ENCODE results near the gene DOK7. TPM values are rescaled to one million over a fixed set of nuclear protein-coding genes. Genes with fewer than 3 reads are reported as not detected.

The DOK7 gene
- total RNA-seq, 2 donors from 2014 or later = not detected

DNA sequence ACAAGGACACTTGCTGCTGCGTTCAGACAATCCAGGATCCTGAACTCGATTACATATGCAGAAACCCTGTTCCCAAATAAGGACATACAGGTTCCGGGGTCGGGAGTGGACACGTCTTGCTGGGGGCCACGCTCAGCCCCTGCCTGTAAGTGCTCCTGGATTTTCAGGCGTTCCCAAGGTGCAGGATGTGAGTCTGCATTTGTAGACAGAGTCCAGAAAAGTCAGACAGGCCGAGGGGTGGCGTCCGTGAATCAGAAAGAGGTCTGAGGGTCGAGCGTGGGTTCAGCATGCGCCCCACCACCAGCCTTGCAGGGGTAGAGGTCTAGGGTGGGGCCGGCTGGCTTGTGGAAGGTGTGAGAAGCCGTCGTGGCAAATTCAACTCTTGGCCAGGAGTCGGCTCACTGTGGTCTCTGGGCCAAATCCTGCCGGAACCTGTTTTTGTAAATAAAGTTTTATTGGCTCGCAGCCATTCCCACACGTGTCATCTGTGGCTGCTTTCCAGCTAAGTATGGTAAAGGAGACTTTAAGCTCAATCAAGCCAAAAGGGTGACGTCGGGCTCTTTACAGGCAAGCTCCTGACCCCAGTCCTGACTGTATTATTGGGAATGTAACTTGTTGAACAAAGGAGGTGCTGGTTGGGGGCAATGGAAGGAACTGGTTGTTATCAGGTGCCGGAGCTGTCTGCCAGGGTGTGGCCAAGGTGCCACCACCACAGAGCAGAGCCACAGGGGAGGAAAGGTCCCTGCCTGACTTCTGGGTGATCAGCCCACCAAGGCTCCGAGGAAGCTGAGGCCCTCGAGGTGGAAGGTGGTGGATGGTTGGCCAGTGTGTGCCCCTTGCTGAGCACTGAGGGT lies 7.4 kb downstream of the DOK7 start:
- Mint-ChIP-seq H3K27ac (no peak overlapping the region), H3K4me3 (no peak overlapping the region), H3K4me1 (no peaks in the 10 kb centered on the region), H3K27me3 (no peaks in the 10 kb centered on the region), H3K9me3 (no peaks in the 10 kb centered on the region), H3K36me3 (ENCODE audit: low read depth) (no peaks in the 10 kb centered on the region)
- no peak for ATAC-seq (replicated peaks)

DNA sequence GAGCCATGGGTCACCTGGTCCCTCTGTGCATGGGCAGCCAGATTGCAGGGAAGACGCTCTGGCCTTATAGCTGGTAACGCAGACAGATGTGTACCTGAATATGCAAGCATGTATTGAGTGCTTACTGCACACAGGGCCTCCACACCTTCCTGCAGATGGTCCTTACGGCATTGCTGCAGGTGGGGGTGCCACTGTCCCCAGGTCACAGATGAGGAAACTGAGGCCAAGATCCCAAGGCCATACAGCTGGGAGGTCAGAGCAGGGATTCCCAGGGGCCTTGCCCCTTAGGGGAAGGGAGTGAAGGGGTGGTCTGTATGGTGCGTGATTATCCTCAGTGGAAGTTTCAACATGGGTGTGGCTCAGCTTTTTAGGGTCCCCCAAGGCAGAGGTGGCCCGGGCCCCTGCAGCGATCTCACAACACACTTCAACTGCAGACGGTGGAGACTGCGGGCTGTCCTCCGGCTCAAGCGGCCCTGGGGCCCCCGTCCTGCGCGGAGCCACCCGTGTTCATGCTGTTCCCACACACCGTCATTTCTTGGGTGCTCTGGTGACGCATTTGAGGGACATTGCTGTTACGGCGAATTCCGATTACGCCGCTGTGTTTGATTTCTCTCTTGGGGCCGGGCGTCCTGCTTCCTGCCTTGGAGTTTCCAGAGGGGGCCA lies 8.1 kb downstream of the DOK7 start:
- Mint-ChIP-seq H3K4me1 (no peaks in the 10 kb centered on the region), H3K4me3 (no peak overlapping the region), H3K36me3 (ENCODE audit: low read depth) (no peaks in the 10 kb centered on the region), H3K27me3 (no peaks in the 10 kb centered on the region), H3K9me3 (no peaks in the 10 kb centered on the region), H3K27ac (no peak overlapping the region)
- ATAC-seq (replicated peaks) = no peak

DNA sequence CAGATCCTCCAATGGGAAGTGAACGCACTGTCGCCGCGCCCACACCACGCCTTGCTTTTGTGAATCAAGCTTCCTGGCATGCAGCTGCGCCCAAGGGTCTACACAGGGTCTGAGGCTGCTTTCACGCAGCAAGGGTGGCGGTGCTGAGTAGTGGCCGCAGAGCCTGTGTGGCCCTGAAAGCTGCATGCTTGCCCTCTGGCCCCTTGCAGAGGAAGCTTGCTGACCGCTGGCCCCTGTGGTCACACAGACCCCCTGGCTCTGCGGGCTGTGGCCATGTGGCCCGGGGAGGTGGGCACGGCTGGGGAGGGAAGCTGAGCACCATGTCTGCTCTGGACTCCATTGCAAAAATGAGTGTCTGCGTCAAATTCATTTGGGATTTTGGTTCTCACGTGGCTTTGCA lies 8.8 kb downstream of the DOK7 start:
- H3K27me3 Mint-ChIP-seq = no peaks in the 10 kb centered on the region
- H3K9me3 Mint-ChIP-seq = no peaks in the 10 kb centered on the region
- no peak overlapping the region for H3K4me3 Mint-ChIP-seq
- no peak for ATAC-seq (replicated peaks)
- no peaks in the 10 kb centered on the region for H3K36me3 Mint-ChIP-seq (ENCODE audit: low read depth)
- no peak overlapping the region for H3K27ac Mint-ChIP-seq
- no peaks in the 10 kb centered on the region for H3K4me1 Mint-ChIP-seq

DNA sequence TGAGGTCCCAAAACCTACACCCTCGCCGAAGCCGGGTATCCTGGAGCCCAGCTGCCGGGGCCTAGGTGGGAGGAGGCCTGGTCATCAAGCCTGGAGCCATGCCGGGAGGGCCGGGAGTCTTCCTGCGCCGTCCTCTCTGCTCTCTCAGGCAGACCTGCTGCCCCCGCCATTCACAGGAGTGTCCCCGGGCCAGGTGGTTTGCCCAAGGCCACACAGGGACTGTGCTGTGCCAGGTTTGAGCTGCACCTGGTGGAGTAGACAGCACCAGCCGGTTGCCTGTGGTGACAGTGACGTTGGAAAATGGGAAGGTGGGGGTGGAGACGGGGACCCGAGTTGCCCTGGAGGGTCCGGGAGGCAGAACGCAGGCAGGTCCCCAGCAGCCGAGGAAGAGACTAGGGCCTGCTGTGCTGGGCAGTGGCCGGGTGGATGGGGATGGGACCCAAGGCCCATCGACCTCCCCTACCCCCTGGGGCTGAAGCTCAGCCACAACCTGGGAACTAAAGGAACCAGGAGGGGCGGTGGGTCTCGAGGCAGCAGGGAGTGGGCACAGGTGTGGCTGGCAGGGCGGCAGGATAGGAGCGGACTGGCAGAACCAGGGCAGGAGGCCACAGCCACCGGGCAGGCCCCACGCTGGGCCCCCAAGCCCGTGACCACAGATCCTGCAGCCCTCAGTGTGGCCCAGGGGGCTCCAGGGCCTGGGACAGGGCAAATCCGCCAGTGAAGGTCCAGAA lies 9.5 kb downstream of the DOK7 start:
- no peak for ATAC-seq (replicated peaks)
- no peaks in the 10 kb centered on the region for H3K4me1 Mint-ChIP-seq
- no peak overlapping the region for H3K4me3 Mint-ChIP-seq
- H3K27me3 Mint-ChIP-seq = no peaks in the 10 kb centered on the region
- no peak overlapping the region for H3K27ac Mint-ChIP-seq
- no peaks in the 10 kb centered on the region for H3K9me3 Mint-ChIP-seq
- no peaks in the 10 kb centered on the region for H3K36me3 Mint-ChIP-seq (ENCODE audit: low read depth)

DNA sequence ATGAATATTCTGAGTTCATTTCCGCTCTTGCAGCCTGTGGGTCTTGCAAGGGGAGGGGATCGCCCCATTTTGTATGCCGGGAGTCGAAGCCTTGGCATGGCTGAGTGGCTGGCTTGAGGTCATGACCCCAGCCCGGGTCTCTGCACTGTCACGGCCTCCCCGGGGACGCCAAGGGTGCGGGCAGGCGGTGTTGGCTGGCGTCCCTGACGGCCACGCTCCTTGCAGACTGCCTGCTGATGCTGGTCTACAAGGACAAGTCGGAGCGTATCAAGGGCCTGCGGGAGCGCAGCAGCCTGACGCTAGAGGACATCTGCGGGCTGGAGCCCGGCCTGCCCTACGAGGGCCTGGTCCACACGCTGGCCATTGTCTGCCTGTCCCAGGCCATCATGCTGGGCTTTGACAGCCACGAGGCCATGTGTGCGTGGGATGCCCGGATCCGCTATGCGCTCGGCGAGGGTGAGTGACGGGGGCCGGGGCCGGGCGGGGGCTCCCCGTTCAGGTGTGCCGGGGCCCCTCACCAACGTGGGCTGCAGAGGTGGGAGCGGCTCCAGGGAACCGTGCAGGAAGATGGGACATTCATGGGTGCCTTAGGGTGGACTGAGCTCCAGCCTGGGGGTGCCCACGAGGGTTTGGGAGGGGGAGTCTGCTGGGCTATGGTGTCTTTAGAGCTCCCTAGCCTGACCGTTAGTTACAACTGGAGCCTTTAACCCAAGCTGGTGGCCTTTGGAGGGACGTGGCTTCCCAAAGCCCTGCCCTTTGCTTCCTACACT lies 10.3 kb downstream of the DOK7 start:
- Mint-ChIP-seq H3K27me3 (no peaks in the 10 kb centered on the region), H3K4me1 (no peaks in the 10 kb centered on the region), H3K4me3 (no peak overlapping the region), H3K9me3 (no peaks in the 10 kb centered on the region), H3K27ac (no peak overlapping the region), H3K36me3 (ENCODE audit: low read depth) (no peaks in the 10 kb centered on the region)
- no peak for ATAC-seq (replicated peaks)

DNA sequence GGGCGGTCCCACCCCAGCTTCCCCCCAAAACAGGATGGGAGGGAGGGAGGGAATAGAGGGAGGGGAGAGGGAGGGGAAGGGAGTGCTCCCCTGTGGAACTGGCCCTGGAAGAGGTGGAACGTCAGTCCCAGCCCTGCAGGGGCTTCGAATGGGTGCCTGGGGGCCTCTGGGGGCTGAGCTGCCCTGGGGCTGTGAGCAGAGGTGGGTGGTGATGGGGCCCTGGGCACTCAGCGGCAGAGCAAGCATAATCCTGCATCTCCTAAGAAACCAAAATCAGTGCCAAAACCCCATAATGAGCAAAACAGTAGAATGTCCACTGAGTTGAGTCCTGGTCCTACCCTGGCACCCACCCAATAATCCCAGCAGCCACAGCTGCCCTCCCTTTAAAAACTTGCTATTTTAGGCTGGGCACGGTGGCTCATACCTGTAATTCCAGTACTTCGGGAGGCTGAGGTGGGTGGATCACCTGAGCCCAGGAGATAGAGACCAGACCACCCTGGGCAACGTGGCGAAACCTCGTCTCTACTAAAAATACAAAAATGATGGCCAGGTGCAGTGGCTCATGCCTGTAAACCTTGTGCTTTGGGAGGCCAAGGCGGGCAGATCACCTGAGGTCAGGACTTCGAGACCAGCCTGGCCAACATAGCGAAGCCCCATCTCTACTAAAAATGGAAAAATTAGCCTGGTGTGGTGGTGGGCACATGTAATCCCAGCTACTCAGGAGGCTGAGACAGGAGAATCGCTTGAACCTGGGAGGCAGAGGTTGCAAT lies 11.1 kb downstream of the DOK7 start:
- Mint-ChIP-seq H3K9me3 (no peaks in the 10 kb centered on the region), H3K27ac (no peak overlapping the region), H3K27me3 (no peaks in the 10 kb centered on the region), H3K36me3 (ENCODE audit: low read depth) (no peaks in the 10 kb centered on the region), H3K4me1 (no peaks in the 10 kb centered on the region), H3K4me3 (no peak overlapping the region)
- ATAC-seq (replicated peaks) = no peak

DNA sequence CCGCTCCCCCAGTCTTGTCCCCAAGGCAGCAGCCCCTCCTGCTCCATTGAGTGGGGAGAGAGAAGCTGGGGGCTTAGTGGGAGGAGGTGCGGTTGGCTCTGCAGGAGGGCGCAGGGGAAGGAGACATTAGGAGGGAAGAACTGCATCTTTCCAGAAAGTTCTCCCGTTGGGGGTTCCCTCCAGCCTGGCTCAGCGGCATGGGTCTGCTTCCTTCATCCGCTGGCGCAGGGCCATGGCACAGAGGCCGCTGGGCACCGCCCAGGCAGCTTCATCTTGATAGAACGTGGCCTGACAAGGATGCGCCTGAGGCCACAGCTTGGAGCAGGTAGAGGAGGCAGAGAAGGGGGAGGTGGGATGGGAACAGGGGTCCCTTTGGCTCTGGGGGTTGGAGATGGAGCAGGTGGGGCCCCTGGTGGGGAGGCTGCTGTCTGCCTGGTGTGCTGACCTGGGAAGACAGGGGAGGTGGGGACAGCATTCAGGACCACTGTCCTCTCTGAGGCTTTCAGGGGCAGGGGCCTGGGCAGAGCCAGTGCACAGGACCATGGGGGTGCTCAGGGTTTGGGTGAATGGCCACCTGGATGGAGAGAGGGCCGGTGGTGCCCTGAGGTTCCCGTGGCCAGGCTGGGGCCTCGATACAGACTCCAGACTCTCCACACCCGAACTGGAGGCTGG lies 12.1 kb downstream of the DOK7 start:
- Mint-ChIP-seq H3K27ac (no peak overlapping the region), H3K27me3 (no peaks in the 10 kb centered on the region), H3K4me3 (no peak overlapping the region), H3K4me1 (no peaks in the 10 kb centered on the region), H3K36me3 (ENCODE audit: low read depth) (no peaks in the 10 kb centered on the region), H3K9me3 (no peaks in the 10 kb centered on the region)
- no peak for ATAC-seq (replicated peaks)

DNA sequence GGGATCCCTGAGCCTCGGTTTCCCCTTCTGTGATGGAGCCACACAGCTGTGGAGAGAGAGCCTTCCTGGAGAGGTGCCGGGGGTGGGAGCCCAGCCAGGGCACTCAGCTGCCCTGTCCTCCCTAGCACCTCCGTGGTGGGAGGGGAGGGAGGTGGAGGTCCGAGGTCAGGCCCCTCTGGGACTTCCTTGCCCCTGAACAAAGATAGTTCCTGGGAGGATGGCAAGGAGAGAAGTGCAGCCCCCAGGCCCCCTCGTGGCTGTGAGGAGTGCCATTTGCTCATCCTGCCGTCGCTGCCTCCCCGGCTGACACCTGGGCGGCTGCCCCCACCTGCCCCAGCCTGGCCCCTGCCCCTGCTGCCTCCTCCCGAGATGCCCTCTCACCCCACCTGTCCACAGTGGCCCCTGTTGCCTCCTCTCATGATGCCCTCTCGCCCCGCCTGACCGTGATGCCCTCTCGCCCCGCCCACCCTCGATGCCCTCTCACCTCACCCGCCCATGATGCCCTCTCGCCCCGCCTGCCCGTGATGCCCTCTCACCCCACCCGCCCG lies 12.7 kb downstream of the DOK7 start:
- H3K27ac Mint-ChIP-seq = no peak overlapping the region
- no peaks in the 10 kb centered on the region for H3K27me3 Mint-ChIP-seq
- no peaks in the 10 kb centered on the region for H3K36me3 Mint-ChIP-seq (ENCODE audit: low read depth)
- H3K4me3 Mint-ChIP-seq = no peak overlapping the region
- no peaks in the 10 kb centered on the region for H3K4me1 Mint-ChIP-seq
- ATAC-seq (replicated peaks) = no peak
- no peaks in the 10 kb centered on the region for H3K9me3 Mint-ChIP-seq

DNA sequence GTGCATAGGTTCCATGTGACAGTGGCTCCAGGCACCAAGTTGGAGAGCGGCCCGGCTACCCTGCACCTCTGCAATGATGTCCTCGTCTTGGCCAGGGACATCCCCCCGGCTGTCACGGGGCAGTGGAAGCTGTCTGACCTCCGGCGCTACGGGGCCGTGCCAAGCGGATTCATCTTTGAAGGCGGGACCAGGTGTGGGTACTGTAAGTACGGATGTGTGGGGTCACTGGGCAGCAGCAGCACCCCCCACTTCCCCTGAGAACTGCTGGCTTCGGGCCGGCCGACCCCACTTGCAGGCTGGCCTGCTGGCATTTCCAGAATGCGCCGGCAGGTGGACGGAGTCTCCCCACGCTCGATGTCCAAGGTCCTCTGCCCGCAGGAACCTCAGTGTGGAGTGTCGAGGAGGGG lies 13.2 kb downstream of the DOK7 start:
- H3K27ac Mint-ChIP-seq = no peak overlapping the region
- H3K36me3 Mint-ChIP-seq (ENCODE audit: low read depth) = no peaks in the 10 kb centered on the region
- peaks cover 5% of the 10 kb centered on the region for H3K27me3 Mint-ChIP-seq
- H3K9me3 Mint-ChIP-seq = no peaks in the 10 kb centered on the region
- H3K4me3 Mint-ChIP-seq = no peak overlapping the region
- ATAC-seq (replicated peaks) = no peak
- no peaks in the 10 kb centered on the region for H3K4me1 Mint-ChIP-seq

DNA sequence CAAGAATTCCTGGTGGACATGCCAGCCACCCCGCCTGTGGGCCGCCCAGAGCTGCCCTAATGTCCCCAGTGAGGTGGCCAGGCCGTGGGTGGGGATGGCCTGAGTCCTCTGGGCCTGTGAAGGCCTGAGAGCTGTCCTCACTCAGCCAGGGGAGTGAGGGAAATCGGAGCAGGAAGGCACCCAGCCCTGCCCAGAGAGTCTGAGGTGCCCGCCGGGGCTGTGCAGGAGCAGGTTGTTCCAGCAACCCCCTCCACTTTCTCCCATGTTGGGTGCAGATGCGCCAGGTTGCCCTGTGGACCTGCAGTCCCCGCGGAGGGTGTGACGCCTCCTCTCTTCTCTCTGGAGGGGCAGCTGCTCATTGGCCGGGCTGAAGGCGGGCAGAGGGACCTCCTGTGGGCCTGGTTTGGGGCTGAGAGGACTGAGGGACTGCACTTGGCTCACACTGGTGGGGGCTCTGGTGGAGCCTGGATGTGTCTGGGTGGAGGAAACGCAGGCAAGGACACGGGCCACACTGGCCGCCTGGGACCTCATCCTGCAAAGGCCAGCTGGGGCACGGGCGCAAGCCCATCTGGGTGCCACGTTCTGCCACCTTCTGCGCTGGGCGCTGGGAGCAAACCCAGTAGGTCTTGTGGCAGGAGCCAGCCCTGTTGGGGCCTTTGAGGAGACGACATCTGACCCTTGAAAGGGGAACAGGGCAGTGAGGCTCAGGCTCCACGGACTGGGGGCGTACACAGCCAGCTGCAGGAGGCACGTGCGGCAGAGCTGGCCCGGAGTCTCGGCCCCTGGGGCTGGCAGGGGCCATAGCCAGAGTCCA lies 14.0 kb downstream of the DOK7 start:
- no peaks in the 10 kb centered on the region for H3K36me3 Mint-ChIP-seq (ENCODE audit: low read depth)
- peaks cover 5% of the 10 kb centered on the region for H3K27me3 Mint-ChIP-seq
- no peaks in the 10 kb centered on the region for H3K9me3 Mint-ChIP-seq
- no peak overlapping the region for H3K27ac Mint-ChIP-seq
- no peak overlapping the region for H3K4me3 Mint-ChIP-seq
- no peak for ATAC-seq (replicated peaks)
- H3K4me1 Mint-ChIP-seq = no peaks in the 10 kb centered on the region

DNA sequence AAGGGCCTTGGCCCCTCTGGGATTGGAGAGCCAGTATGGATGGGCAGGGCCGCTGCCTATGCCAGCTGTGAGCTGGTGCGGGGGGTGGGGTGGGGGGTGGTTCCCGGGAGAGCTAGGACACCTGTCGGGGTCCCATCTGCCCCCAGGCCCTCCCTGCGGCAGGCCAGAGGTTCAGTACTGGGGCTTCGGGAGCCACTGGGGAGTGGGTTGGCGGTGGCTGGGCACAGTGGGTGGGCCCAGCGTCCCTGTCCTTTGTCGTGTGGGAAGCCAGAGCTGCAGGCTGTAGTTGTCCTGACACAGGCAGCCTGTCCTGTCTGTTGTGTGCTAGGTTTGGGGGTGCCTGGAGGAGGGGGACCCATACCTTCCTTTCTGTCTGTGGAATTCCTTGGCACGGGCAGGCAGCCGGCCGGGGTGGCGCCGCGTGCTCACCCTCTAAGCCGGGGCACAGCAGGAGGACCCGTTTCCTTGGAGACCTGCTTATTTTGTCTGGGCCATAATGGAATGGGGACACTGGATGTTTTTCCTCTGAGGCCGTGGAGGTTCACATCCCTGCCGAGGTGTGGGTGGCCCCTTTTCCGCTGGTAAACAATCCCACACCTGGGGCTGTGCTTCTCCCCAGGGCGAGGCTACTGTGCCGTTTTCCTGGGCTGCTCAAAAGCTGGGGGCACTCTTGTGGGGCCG lies 14.8 kb downstream of the DOK7 start:
- no peak for ATAC-seq (replicated peaks)
- H3K27me3 Mint-ChIP-seq = peaks cover 5% of the 10 kb centered on the region
- no peak overlapping the region for H3K27ac Mint-ChIP-seq
- H3K4me1 Mint-ChIP-seq = no peaks in the 10 kb centered on the region
- H3K4me3 Mint-ChIP-seq = no peak overlapping the region
- H3K9me3 Mint-ChIP-seq = no peaks in the 10 kb centered on the region
- no peaks in the 10 kb centered on the region for H3K36me3 Mint-ChIP-seq (ENCODE audit: low read depth)
